ENCODE results near the gene CPAMD8. TPM values are rescaled to one million over a fixed set of nuclear protein-coding genes. Genes with fewer than 3 reads are reported as not detected.
"Not testable (repeated sequence)": the region's sequence is repeated elsewhere in the genome, so short reads cannot be mapped to it uniquely, and the experiment has no call there.

CPAMD8 gene
- total RNA-seq, 4 donors from 2014 or later, result 2.8 to 18.3 (median 15.7) TPM

- no peaks in the 10 kb centered on the region for H3K9me3 ChIP-seq
- no peak overlapping the region for H3K27ac ChIP-seq
- intact Hi-C loops (cut with DNase I; ENCODE audit: low total_unique reads), result no loop called here
- no peaks in the 10 kb centered on the region for H3K36me3 ChIP-seq
- no peak for TF ChIP-seq CTCF (IDR thresholded peaks at IDR 0.05)
- TF ChIP-seq POLR2A (IDR thresholded peaks at IDR 0.05), result no peak
- no peak for DNase-seq
- no peaks in the 10 kb centered on the region for H3K27me3 ChIP-seq
- no peaks in the 10 kb centered on the region for H3K4me1 ChIP-seq
- no peak overlapping the region for H3K4me3 ChIP-seq
These were observed 9.3 kb upstream of the CPAMD8 start for GRCh38 chr19:17035842-17036424.

- Histone ChIP-seq H3K4me1 (no peaks in the 10 kb centered on the region), H3K4me3 (no peak overlapping the region), H3K36me3 (no peaks in the 10 kb centered on the region), H3K27ac (no peak overlapping the region), H3K9me3 (no peaks in the 10 kb centered on the region), H3K27me3 (no peaks in the 10 kb centered on the region)
- TF ChIP-seq POLR2A (IDR thresholded peaks at IDR 0.05) (no peak), CTCF (IDR thresholded peaks at IDR 0.05) (no peak)
- intact Hi-C loops (cut with DNase I; ENCODE audit: low total_unique reads), result no loop called here
- DNase-seq, result no peak
These were observed 5.1 kb upstream of the CPAMD8 start for GRCh38 chr19:17031741-17032140.

GRCh38 chr19:17027535-17027975, 945 bp upstream of the CPAMD8 start:
- intact Hi-C loops (cut with DNase I; ENCODE audit: low total_unique reads), result no loop called here
- no peak overlapping the region for H3K27ac ChIP-seq
- TF ChIP-seq POLR2A (IDR thresholded peaks at IDR 0.05) (no peak), CTCF (IDR thresholded peaks at IDR 0.05) (no peak)
- H3K9me3 ChIP-seq, result peaks cover 0 to 4% of the 10 kb centered on the region in 2 donors
- H3K27me3 ChIP-seq, result no peaks in the 10 kb centered on the region
- DNase-seq, result no peak
- H3K4me1 ChIP-seq, result no peaks in the 10 kb centered on the region
- H3K36me3 ChIP-seq, result no peaks in the 10 kb centered on the region
- H3K4me3 ChIP-seq, result no peak overlapping the region

GRCh38 chr19:17025991-17026658, 485 bp downstream of the CPAMD8 start:
- H3K4me3 ChIP-seq, result no peak overlapping the region
- H3K27me3 ChIP-seq, result no peaks in the 10 kb centered on the region
- H3K9me3 ChIP-seq, result peaks cover 0 to 4% of the 10 kb centered on the region in 2 donors
- TF ChIP-seq POLR2A (IDR thresholded peaks at IDR 0.05), result no peak
- DNase-seq, result no peak
- H3K27ac ChIP-seq, result no peak overlapping the region
- intact Hi-C loops (cut with DNase I; ENCODE audit: low total_unique reads), result no loop called here
- H3K36me3 ChIP-seq, result no peaks in the 10 kb centered on the region
- no peaks in the 10 kb centered on the region for H3K4me1 ChIP-seq

GRCh38 chr19:17025361-17025760, 1.2 kb downstream of the CPAMD8 start:
- Histone ChIP-seq H3K27me3 (no peaks in the 10 kb centered on the region), H3K27ac (no peak overlapping the region), H3K4me1 (no peaks in the 10 kb centered on the region), H3K36me3 (no peaks in the 10 kb centered on the region), H3K4me3 (no peak overlapping the region), H3K9me3 (peaks cover 0 to 4% of the 10 kb centered on the region in 2 donors)
- intact Hi-C loops (cut with DNase I; ENCODE audit: low total_unique reads), result no loop called here
- TF ChIP-seq POLR2A (IDR thresholded peaks at IDR 0.05) (no peak), CTCF (IDR thresholded peaks at IDR 0.05) (no peak)
- DNase-seq, result no peak

GRCh38 chr19:17024941-17025340, 1.7 kb downstream of the CPAMD8 start:
- H3K27ac ChIP-seq; H3K36me3 ChIP-seq; intact Hi-C loops (cut with DNase I; ENCODE audit: low total_unique reads); H3K9me3 ChIP-seq; H3K4me1 ChIP-seq; H3K27me3 ChIP-seq; DNase-seq; H3K4me3 ChIP-seq: not testable (repeated sequence)
